GM21367 (cell line): ENCODE results near the gene CCDC3.

Experiments used
- ATAC-seq: cut with Tn5 transposase; IDR thresholded peaks from one replicate; pipeline ENCODE4 v1.9.1; 2021; ENCODE audit not compliant: unreplicated experiment

CCDC3 gene

GRCh38 chr10:12927896-12928295 lies 73.6 kb downstream of the CCDC3 start:
- no peak for ATAC-seq

GRCh38 chr10:12925845-12926244 lies 75.7 kb downstream of the CCDC3 start:
- ATAC-seq = no peak

GRCh38 chr10:12924911-12925310 lies 76.6 kb downstream of the CCDC3 start:
- no peak for ATAC-seq

GRCh38 chr10:12922117-12922900 lies 79.2 kb downstream of the CCDC3 start:
- no peak for ATAC-seq

GRCh38 chr10:12921163-12921562 lies 80.3 kb downstream of the CCDC3 start:
- no peak for ATAC-seq

GRCh38 chr10:12919574-12919973 lies 81.9 kb downstream of the CCDC3 start:
- ATAC-seq = no peak

- no peak for ATAC-seq
Observed at GRCh38 chr10:12916587-12916986, 84.9 kb downstream of the CCDC3 start.

GRCh38 chr10:12915637-12916168 lies 85.8 kb downstream of the CCDC3 start:
- ATAC-seq = no peak

- ATAC-seq = no peak
Observed at GRCh38 chr10:12914111-12914510, 87.4 kb downstream of the CCDC3 start.

- ATAC-seq = no peak
Observed at GRCh38 chr10:12911795-12912194, 89.7 kb downstream of the CCDC3 start.

GRCh38 chr10:12910835-12911234 lies 90.7 kb downstream of the CCDC3 start:
- no peak for ATAC-seq

GRCh38 chr10:12909836-12910185 lies 91.7 kb downstream of the CCDC3 start:
- no peak for ATAC-seq

- no peak for ATAC-seq
Observed at GRCh38 chr10:12909182-12909835, 92.2 kb downstream of the CCDC3 start.

- no peak for ATAC-seq
Observed at GRCh38 chr10:12908773-12909172, 92.7 kb downstream of the CCDC3 start.

- no peak for ATAC-seq
Observed at GRCh38 chr10:12907656-12908055, 93.9 kb downstream of the CCDC3 start.

- ATAC-seq = no peak
Observed at GRCh38 chr10:12906051-12906541, 95.4 kb downstream of the CCDC3 start.

GRCh38 chr10:12905067-12905466 lies 96.4 kb downstream of the CCDC3 start:
- no peak for ATAC-seq

- no peak for ATAC-seq
Observed at GRCh38 chr10:12902851-12903358, 98.6 kb downstream of the CCDC3 start.

- ATAC-seq = no peak
Observed at GRCh38 chr10:12902135-12902572, 99.4 kb downstream of the CCDC3 start.

GRCh38 chr10:12899546-12899945 lies 102.0 kb downstream of the CCDC3 start:
- ATAC-seq = no peak

GRCh38 chr10:12898271-12898670 lies 103.2 kb downstream of the CCDC3 start:
- no peak for ATAC-seq

- no peak for ATAC-seq
Observed at GRCh38 chr10:12897278-12897677, 104.2 kb downstream of the CCDC3 start.
